ENCODE data around the gene P2RY2.

DNA sequence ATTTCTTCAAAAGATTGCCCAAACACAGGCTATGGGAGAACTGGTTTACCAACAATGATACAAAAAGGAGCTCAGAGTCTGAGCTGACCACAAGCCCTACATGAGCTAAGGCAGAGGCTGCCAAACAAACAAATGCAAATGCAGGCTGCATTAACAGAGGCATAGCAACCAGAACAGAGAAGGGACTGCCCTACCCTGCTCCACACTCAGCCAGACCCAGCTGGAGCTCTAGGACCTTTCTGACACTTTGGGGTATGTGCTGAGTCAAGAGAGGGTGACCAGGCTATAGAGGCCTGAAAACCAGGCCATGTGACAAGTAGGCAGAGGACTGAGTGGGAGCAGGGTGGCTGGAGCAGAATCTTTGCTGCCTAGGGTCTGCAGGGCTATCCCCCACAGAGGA, 17.8 kb upstream of the P2RY2 start:
- TF ChIP-seq POLR2A (IDR thresholded peaks at IDR 0.05; ENCODE audit: control extremely low read depth in 1 of 2, low read depth in 2 of 2, low read length in 2 of 2), result no peak
- TF ChIP-seq POLR2AphosphoS5 (IDR thresholded peaks at IDR 0.05; ENCODE audit: low read depth, low read length), result no peak
- TF ChIP-seq HDAC6 (IDR thresholded peaks at IDR 0.05; ENCODE audit: low read depth, low read length), result no peak
- TF ChIP-seq BRCA1 (IDR thresholded peaks at IDR 0.05; ENCODE audit: low read depth, low read length), result no peak
- TF ChIP-seq EP300 (IDR thresholded peaks at IDR 0.05; ENCODE audit: borderline replicate concordance in 1 of 2, low read depth in 2 of 2, low read length in 2 of 2), result no peak
- no peak for TF ChIP-seq JUN (IDR thresholded peaks at IDR 0.05; ENCODE audit: low read depth, low read length)
